ENCODE results near the gene NTN1. TPM values are rescaled to one million over a fixed set of nuclear protein-coding genes. Genes with fewer than 3 reads are reported as not detected.

Gene NTN1
- total RNA-seq, 1 experiment from 2014 or later, result 0.94 TPM

DNA sequence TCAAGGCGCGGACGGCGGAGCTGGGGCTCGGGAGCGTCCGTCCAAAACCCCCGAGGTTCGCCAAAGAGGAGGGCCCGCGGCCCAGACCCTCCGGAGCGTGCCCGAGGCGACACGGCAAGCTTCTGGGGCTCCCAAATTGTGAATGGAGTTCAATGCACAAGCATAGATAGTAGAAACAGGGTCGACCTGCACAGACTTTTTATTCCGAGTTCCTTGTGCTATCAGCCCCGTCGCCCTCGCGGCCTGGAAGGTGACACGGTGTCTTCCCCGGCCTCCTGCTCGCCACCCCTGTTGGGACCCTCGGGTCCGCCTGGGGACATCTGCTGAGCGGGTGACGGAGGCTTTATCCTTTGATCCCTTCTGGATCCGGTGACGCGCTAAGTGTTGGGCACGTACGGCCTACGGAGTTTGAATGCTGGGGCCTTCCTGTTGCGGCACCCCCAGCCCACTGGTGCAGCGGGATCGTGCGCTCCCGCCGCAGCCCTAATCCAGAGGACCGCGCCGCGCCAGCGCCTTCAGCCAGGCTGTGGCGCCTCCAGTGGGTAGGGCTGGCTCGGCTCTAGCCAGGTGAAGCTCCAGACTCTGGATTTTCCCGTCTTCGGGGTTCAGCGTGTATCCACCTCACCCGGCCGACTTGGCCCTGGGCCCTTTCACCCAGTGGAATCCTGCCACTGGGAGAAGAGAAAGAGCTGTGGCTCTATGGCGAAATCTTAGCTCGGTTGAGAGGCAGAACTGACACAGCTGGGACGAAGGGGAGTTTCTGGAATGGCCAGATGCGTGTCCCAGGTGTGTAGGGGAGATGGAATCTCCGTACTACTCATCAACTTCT lies 17.0 kb upstream of the NTN1 start:
- no peaks in the 10 kb centered on the region for H3K9me3 Mint-ChIP-seq (ENCODE audit: low read depth, unreplicated experiment)
- intact Hi-C loops (cut with micrococcal nuclease; ENCODE audit: unreplicated experiment), result no loop called here
- H3K36me3 Mint-ChIP-seq (ENCODE audit: insufficient read depth, unreplicated experiment), result no peaks in the 10 kb centered on the region
- H3K27me3 Mint-ChIP-seq (ENCODE audit: unreplicated experiment), result peaks cover 64% of the 10 kb centered on the region
- H3K4me1 Mint-ChIP-seq (ENCODE audit: low read depth, unreplicated experiment), result peaks cover 7% of the 10 kb centered on the region
- H3K27ac Mint-ChIP-seq (ENCODE audit: unreplicated experiment), result no peak overlapping the region
- peak overlapping the region; percentile 55 for H3K4me3 Mint-ChIP-seq (ENCODE audit: low read depth, unreplicated experiment)
- TF ChIP-seq, protein P1, sequence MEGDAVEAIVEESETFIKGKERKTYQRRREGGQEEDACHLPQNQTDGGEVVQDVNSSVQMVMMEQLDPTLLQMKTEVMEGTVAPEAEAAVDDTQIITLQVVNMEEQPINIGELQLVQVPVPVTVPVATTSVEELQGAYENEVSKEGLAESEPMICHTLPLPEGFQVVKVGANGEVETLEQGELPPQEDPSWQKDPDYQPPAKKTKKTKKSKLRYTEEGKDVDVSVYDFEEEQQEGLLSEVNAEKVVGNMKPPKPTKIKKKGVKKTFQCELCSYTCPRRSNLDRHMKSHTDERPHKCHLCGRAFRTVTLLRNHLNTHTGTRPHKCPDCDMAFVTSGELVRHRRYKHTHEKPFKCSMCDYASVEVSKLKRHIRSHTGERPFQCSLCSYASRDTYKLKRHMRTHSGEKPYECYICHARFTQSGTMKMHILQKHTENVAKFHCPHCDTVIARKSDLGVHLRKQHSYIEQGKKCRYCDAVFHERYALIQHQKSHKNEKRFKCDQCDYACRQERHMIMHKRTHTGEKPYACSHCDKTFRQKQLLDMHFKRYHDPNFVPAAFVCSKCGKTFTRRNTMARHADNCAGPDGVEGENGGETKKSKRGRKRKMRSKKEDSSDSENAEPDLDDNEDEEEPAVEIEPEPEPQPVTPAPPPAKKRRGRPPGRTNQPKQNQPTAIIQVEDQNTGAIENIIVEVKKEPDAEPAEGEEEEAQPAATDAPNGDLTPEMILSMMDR (IDR thresholded peaks at IDR 0.05; ENCODE audit: unreplicated experiment), result no peak
- CTCF ChIA-PET, result no interaction called here
- BruUV-seq (replicated peaks), result no TSS peak
- DNase-seq, result no peak

DNA sequence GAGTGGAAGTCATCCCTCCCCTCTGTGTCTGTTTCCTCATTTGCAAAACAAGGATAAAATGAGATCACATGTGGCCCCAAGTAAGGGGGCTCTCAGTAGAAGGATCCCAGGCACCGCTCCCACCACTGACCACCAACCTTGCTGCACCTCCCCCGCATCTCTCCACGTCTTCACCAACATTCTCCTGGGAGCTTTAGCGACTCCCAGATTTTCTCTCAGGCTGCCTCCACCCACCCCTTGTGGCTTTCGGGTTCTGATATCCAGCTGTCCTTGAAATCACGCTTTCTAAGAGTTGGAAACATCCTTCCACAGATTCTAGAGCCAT lies 16.4 kb upstream of the NTN1 start:
- BruUV-seq (replicated peaks), result no TSS peak

DNA sequence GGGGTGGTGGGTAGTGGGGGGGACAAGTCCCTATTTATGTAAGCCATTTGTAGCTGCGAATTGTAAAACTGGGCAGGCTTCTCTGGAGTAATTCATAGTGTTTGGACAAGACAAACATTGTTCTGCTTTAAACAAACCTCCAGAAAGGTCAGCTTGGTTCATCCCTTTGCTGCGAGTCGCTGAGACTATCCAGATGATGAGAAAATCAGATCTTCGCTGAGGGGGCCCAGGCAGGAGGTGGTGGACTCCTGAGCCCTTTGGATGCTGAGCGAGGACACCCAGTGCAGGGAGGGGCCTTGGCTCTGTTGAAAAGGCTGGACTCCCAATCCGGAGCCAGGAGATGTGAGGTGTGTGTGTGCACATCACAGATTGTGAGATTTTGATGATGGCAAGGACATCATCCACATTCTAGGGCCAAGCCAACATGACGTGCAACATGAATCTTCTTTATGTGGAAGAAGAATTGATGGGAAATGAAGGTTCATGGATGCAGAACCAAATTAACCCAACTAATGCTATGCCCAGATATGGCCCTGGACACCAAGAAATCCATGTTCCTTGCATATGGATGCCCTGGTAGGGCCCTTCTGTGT lies 15.0 kb upstream of the NTN1 start:
- CTCF ChIA-PET, result no interaction called here
- Mint-ChIP-seq H3K9me3 (ENCODE audit: low read depth, unreplicated experiment) (no peaks in the 10 kb centered on the region), H3K36me3 (ENCODE audit: insufficient read depth, unreplicated experiment) (no peaks in the 10 kb centered on the region), H3K4me3 (ENCODE audit: low read depth, unreplicated experiment) (no peak overlapping the region), H3K4me1 (ENCODE audit: low read depth, unreplicated experiment) (peaks cover 6% of the 10 kb centered on the region), H3K27ac (ENCODE audit: unreplicated experiment) (no peak overlapping the region), H3K27me3 (ENCODE audit: unreplicated experiment) (peaks cover 83% of the 10 kb centered on the region)
- TF ChIP-seq, protein P1 (IDR thresholded peaks at IDR 0.05; ENCODE audit: unreplicated experiment), result no peak
- intact Hi-C loops (cut with micrococcal nuclease; ENCODE audit: unreplicated experiment), result no loop called here
- BruUV-seq (replicated peaks), result no TSS peak
- no peak for DNase-seq

More for the DNA sequence above, 16.4 kb upstream of the NTN1 start:
- H3K4me3 Mint-ChIP-seq (ENCODE audit: low read depth, unreplicated experiment), result no peak overlapping the region
- H3K9me3 Mint-ChIP-seq (ENCODE audit: low read depth, unreplicated experiment), result no peaks in the 10 kb centered on the region
- H3K27me3 Mint-ChIP-seq (ENCODE audit: unreplicated experiment), result peaks cover 69% of the 10 kb centered on the region
- no peaks in the 10 kb centered on the region for H3K36me3 Mint-ChIP-seq (ENCODE audit: insufficient read depth, unreplicated experiment)
- DNase-seq, result no peak
- TF ChIP-seq, protein P1 (IDR thresholded peaks at IDR 0.05; ENCODE audit: unreplicated experiment), result no peak
- intact Hi-C loops (cut with micrococcal nuclease; ENCODE audit: unreplicated experiment), result no loop called here
- CTCF ChIA-PET, result no interaction called here
- no peak overlapping the region for H3K27ac Mint-ChIP-seq (ENCODE audit: unreplicated experiment)
- H3K4me1 Mint-ChIP-seq (ENCODE audit: low read depth, unreplicated experiment), result peaks cover 7% of the 10 kb centered on the region

DNA sequence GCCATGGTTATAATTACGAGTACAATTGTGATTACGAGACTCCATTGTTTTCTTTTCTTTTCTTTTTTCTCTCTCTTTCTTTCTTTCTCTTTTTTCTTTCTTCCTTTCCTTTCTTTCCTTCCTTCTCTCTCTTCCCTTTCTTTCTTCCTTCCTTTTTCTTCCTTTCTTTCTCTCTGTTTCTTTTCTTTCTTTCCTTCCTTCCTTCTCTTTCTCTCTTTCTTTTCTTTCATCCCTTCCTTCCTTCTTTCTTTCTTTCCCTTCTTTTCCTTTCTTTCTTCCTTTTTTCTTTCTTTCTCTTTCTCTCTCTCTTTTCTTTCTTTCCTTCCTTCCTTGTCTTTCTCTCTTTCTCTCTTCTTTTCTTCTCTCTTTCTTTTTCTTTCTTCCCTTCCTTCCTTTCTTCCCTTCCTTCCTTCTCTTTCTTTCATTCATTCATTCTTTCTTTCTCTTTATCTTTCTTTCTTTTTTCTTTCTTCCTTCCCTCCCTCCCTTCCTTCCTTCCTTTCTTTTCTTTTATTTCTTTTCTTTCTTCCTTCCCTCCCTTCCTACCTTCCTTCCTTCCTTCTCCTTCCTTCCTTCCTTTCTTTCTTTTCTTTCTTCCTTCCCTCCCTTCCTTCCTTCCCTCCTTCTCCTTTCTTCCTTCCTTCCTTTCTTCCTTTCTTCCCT lies 14.1 kb upstream of the NTN1 start:
- CTCF ChIA-PET, result no interaction called here
- no peaks in the 10 kb centered on the region for H3K9me3 Mint-ChIP-seq (ENCODE audit: low read depth, unreplicated experiment)
- H3K27me3 Mint-ChIP-seq (ENCODE audit: unreplicated experiment), result peaks cover 84% of the 10 kb centered on the region
- intact Hi-C loops (cut with micrococcal nuclease; ENCODE audit: unreplicated experiment), result no loop called here
- BruUV-seq (replicated peaks), result no TSS peak
- H3K27ac Mint-ChIP-seq (ENCODE audit: unreplicated experiment), result no peak overlapping the region
- TF ChIP-seq, protein P1 (IDR thresholded peaks at IDR 0.05; ENCODE audit: unreplicated experiment), result no peak
- no peak overlapping the region for H3K4me3 Mint-ChIP-seq (ENCODE audit: low read depth, unreplicated experiment)
- no peaks in the 10 kb centered on the region for H3K36me3 Mint-ChIP-seq (ENCODE audit: insufficient read depth, unreplicated experiment)
- no peaks in the 10 kb centered on the region for H3K4me1 Mint-ChIP-seq (ENCODE audit: low read depth, unreplicated experiment)
- DNase-seq, result no peak

Measured in Calu3 (cell line).